NCI-H2227 treated with DMSO at 0.1 percent for 48 hours (cell line): ENCODE data around the gene CGREF1.
"Not testable (repeated sequence)": the region's sequence is repeated elsewhere in the genome, so short reads cannot be mapped to it uniquely, and the experiment has no call there.

ENCODE experiments used
- DNase-seq: peaks from one replicate; lab custom pipeline; 2025; lab: John Stamatoyannopoulos, UW

CGREF1 gene

DNA sequence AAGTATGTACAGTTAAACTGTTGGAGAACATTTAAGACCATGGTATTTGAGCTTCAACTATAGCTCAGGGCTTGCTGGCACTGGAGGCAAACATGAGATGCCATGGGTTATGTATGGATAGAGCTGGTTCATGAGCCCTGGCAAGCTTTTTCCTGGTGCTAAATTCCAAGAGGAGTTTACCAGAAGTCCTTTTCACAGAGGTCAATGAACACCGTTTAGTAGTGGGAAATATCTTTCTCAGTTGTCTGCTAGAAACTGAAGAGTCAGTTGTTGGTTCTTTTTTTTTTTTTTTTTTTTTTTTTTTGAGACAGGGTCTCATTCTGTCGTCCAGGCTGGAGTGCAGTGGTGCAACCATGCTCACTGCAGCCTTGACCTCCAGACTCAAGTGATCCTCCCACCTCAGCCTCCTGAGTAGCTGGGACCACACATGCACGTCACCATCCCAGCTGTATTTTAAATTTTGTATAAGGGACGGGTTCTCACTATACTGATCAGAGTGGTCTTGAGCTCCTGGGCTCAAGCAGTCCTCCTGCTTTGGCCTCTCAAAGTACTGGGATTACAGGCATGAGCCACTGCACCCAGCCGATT, 31.0 kb downstream of the CGREF1 start:
- DNase-seq, result no peak

- DNase-seq, result no peak
These were observed 32.0 kb downstream of the CGREF1 start, which contains the start of gene KHK for GRCh38 chr2:27086724-27087593. Gene KHK, plus strand, starts transcription at chr2:27086772. Its CDS starts 488 bp downstream, at chr2:27087260.

DNA sequence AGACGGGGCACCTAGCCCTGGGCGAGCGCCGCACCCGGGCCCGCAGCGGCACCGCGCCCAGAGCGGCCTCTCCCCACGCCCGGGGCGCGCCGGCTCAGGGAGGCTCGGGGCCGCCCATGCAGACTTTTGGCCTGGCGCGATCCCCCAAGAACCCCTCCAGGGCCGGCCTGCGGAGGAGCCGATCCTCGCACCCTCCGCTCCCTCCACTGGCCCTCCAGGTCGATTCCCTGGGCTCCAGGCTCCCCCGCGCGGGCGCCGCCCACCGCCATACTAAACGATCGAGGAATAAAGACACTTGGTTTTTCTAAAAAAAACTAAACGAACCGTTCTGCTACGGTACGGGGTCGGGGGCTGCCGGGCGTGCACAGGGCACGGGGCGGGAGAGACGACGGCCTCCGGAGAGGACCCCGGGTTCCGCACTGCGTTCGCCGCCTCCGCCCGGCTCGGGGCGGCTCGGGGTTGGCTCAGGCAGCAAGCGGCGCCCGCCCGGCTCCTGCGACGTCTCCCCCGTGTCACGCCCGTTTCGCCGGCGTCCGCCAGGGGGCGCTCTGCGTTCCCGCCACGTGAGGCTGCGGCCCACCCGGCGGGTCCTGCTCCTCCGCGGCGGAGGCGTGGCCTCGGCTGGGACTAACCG, 32.7 kb downstream of the CGREF1 start:
- peak; percentile 94 for DNase-seq

DNA sequence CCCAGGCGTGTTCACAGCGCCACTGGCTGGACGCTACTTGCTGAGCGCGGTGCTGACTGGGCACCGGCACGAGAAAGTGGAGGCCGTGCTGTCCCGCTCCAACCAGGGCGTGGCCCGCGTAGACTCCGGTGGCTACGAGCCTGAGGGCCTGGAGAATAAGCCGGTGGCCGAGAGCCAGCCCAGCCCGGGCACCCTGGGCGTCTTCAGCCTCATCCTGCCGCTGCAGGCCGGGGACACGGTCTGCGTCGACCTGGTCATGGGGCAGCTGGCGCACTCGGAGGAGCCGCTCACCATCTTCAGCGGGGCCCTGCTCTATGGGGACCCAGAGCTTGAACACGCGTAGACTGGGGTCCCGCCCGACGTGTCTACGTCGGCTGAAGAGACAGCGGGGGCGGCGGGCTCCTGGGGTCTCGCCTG, 33.2 kb downstream of the CGREF1 start:
- peak; percentile 16 for DNase-seq

GRCh38 chr2:27085062-27085672, 33.8 kb downstream of the CGREF1 start:
- DNase-seq, result no peak

DNA sequence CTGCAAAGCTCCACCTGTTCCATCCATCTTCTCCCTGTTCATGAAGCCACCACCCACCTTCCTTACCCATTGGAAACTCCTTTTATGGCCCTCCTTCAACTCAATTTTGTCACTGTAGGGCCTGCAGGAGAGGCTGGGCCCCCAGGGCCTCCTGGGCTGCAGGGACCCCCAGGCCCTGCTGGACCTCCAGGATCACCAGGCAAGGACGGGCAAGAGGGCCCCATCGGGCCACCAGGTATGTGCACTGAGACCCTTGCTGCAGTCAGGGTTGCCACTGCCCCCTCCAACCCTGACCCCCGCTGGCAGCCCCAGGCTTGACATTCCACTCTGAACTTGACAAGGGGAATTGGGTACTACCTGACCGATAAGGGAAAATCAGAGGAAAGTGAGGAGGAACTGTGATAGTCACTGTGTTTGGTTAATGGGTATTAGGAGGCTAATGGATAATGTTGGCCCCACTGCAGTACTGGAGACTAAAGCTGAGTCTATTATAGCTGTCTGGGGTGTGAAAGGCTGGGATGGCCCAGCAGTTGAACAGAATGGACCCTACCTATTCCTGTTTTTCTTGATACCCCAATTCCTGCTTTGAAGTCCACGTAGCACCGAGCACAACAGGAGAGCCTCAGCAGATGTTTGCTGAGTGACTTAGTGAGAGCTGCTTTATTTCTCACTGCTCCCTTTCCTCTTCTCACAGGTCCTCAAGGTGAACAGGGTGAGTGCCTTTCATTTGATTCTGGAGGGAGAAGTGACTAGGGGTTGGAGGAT, 34.4 kb downstream of the CGREF1 start:
- no peak for DNase-seq

DNA sequence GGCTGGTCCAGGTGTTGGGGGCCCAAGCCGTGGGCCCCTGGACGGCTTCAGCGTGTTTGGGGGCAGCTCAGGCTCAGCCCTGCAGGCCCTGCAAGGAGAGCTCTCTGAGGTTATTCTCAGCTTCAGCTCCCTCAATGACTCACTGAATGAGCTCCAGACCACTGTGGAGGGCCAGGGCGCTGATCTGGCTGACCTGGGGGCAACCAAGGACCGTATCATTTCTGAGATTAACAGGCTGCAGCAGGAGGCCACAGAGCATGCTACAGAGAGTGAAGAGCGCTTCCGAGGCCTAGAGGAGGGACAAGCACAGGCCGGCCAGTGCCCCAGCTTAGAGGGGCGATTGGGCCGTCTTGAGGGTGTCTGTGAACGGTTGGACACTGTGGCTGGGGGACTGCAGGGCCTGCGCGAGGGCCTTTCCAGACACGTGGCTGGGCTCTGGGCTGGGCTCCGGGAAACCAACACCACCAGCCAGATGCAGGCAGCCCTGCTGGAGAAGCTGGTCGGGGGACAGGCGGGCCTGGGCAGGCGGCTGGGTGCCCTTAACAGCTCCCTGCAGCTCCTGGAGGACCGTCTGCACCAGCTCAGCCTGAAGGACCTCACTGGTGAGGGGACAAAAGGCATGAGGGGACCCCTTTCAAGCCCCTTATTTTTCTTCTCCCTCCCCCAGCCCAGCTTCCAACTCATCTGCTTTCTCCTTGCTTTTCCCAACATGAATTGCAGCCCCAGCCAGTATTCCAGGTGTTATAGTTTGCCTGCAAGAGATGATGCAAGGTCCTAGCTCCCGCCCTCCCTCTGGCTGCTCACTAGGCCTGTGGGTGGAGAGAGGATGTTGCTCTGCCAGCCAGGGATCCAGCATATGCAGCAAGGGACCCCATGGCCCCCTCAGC, 35.3 kb downstream of the CGREF1 start:
- DNase-seq, result no peak

GRCh38 chr2:27082773-27083409, 36.0 kb downstream of the CGREF1 start:
- DNase-seq, result no peak

DNA sequence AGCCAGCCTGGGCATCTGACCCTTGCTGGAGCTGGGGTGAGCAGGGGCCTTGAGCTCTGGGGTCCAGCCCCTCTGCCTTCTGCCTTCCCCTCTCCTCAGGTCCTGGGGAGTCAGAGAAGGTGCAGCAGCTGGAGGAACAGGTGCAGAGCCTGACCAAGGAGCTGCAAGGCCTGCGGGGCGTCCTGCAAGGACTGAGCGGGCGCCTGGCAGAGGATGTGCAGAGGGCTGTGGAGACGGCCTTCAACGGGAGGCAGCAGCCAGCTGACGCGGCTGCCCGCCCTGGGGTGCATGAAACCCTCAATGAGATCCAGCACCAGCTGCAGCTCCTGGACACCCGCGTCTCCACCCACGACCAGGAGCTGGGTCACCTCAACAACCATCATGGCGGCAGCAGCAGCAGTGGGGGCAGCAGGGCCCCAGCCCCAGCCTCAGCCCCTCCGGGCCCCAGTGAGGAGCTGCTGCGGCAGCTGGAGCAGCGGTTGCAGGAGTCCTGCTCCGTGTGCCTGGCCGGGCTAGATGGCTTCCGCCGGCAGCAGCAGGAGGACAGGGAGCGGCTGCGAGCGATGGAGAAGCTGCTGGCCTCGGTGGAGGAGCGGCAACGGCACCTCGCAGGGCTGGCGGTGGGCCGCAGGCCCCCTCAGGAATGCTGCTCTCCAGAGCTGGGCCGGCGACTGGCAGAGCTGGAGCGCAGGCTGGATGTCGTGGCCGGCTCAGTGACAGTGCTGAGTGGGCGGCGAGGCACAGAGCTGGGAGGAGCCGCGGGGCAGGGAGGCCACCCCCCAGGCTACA, 36.8 kb downstream of the CGREF1 start:
- no peak for DNase-seq

DNA sequence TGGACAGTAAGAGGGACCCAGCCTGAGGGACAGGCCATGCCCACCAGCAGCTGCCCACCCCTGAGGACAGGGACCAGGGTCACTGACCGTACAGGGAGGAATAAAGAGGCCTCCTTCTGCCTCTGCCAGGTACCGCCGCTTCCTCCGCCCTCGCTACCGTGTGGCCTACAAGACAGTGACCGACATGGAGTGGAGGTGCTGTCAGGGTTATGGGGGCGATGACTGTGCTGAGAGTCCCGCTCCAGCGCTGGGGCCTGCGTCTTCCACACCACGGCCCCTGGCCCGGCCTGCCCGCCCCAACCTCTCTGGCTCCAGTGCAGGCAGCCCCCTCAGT, 38.4 kb downstream of the CGREF1 start:
- no peak for DNase-seq

- DNase-seq, result no peak
These were observed 38.8 kb downstream of the CGREF1 start for GRCh38 chr2:27080140-27080469.

GRCh38 chr2:27079233-27080139, 39.4 kb downstream of the CGREF1 start:
- DNase-seq, result no peak

- DNase-seq, result peak; percentile 32
These were observed 40.4 kb downstream of the CGREF1 start, which contains the start of gene EMILIN1 for GRCh38 chr2:27078267-27079194. Gene EMILIN1, plus strand, starts transcription at chr2:27078615. Its CDS starts 451 bp downstream, at chr2:27079066.

GRCh38 chr2:27077231-27077630, 41.7 kb downstream of the CGREF1 start:
- DNase-seq, result no peak

- DNase-seq, result no peak
These were observed 42.6 kb downstream of the CGREF1 start for GRCh38 chr2:27076323-27076722.

- DNase-seq, result not testable (repeated sequence)
These were observed 43.4 kb downstream of the CGREF1 start for GRCh38 chr2:27075566-27075871.

DNA sequence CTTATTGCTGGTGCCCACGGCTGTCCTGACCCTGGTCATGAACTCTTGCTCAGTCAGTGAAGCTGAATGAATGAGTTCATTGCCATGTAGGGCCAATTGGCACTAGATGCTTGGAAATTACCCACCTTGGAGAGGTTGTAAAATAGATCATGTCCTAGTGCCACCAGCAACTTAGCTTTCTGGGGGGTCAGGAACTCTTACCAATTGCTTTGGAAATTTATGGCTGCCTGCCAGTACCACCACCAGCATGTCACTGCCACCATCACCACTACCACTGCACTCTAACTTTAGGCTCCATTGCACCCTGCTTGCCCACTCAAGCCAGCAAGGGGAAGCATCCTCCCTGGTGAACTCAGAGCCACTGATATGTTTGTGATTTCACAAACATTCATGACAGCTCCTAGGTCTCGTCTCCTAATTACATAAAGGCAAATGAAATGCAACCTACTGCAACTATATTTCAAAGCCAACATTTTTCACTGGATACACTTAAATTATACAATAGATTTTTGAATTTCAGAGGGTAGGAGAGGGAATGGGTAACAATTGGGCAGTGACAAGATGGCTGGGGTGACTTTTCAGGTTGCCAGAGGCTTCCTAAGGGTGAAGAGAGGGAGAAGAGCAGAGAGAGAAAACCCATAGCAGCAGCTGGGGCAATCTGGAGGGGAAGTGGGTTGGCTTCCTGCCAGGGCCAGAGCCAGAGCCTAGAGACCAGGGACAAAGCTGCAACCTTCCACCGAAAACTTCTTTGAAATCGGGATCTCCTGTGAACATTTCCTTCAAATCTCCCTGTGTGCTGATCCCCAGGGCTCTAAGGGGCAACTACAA, 44.0 kb downstream of the CGREF1 start:
- peak; percentile 10 for DNase-seq
